GM10266 (cell line): ENCODE measurements around the gene STARD13.

Experiments used
- DNase-seq: peaks from one replicate; pipeline ENCODE4 v3.0.0; 2012; ENCODE audit errors: extremely low spot score
- TF ChIP-seq, protein P1 (sequence below): IDR thresholded peaks from 2 replicates; pipeline ENCODE4 v1.5.1; 2012; ENCODE audit warnings: mild to moderate bottlenecking, low read depth; ENCODE audit not compliant: control insufficient read depth, insufficient read depth; ENCODE audit errors: missing control alignments

Gene STARD13

DNA sequence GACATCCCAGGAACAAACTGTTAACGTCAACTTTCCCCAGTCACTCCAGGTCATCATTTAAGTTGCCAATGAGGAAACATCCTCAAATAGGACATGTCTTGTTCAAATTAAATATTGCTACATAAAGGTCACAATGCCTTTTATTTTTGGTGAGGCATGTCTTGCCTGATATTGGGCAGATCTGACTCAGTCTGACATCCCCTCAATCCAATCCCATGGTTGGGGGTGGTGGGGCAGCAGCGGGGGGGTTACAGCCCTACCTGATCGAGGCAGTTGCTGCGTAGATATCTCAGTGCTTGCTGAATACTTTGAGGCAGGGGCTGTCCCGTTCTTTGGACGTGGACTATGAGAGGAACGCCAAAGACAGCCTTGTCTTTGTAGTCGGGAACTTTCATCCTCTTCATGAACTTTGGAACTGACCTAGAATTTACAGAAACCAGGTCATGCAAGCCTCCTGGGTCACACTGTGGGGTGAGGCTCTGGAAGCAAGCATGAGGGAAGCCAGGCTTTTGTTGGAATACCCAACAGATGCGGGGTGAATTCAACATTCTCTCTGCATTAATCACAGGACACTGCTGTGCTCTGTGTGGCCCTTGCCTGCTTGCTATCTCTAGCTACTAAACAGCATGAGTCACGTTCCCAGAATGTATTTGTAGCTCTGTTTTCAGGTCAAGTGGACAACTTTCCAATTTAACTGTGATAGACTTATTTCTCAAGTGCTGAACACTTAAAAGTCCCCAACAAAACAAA, 159.6 kb downstream of the STARD13 start:
- no peak for DNase-seq
- TF ChIP-seq, protein P1, sequence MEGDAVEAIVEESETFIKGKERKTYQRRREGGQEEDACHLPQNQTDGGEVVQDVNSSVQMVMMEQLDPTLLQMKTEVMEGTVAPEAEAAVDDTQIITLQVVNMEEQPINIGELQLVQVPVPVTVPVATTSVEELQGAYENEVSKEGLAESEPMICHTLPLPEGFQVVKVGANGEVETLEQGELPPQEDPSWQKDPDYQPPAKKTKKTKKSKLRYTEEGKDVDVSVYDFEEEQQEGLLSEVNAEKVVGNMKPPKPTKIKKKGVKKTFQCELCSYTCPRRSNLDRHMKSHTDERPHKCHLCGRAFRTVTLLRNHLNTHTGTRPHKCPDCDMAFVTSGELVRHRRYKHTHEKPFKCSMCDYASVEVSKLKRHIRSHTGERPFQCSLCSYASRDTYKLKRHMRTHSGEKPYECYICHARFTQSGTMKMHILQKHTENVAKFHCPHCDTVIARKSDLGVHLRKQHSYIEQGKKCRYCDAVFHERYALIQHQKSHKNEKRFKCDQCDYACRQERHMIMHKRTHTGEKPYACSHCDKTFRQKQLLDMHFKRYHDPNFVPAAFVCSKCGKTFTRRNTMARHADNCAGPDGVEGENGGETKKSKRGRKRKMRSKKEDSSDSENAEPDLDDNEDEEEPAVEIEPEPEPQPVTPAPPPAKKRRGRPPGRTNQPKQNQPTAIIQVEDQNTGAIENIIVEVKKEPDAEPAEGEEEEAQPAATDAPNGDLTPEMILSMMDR: no peak

DNA sequence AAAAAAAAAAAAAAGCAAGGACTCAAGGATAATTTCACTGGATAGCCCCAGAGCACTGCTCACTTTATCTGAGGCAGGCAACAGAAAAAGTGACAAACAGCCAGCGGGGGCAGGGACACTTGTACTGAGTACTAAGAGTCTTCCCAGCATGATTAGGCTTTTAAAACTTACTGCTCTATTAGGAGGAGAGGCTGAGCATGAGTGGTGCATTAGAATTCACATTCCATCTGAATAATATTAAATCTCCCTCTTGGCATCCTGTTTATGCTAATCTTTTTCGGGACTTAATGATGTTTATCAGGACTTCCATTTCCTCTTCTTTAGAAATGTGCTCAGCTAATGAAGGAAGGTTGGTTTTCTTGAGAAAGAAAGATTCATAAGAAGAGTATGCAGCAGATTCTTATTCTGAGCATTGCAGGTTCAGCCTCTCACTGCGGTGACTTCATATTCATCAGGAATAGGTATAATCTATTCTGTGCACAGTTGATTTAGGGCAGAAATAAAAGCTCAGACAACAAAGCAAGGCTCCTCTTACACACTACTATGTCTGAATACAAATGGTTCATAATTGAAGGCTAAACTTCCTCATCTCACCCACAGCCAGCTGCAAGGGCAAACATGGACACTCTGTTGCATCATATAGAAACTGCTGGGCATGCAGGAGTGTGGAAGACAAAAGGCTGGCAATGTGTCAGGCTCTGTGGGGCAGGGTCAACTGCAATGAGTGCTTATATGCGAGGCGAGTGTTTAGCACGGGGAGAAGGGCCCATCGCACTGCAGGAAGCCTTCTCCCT, 162.3 kb downstream of the STARD13 start:
- TF ChIP-seq, protein P1: no peak
- DNase-seq: no peak

DNA sequence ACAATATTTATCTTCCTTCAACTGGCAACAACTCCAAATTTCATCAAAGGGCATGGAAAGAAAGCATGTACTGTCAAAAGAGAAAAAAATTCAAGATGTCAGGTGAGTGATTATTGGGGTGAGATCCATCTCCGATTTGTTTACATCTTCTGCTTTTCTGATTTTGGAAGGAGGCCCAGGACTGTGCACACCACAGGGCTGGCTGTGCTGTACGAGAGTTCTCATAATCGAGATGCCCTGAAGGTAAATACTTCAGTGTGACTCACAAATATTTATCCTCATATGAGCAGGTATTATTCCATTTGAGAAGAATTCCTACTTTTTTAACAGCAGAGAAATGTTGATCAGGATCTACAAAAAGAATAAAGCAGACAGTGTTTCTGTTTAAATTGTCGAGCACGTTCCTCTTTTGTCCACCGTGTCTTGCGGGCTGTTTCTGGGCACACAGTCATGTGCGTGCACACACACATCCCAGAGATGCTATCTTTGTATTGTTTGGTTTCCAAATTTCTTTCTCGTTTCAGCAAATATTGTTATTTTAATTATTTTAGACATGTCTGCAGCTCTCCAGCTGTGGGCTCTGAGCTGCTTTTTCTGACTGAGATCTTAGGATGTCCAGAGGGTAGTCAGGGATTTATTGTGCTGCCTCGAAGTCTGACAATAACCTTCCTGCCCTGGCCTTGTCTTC, 165.6 kb downstream of the STARD13 start:
- no peak for DNase-seq
- TF ChIP-seq, protein P1: no peak

DNA sequence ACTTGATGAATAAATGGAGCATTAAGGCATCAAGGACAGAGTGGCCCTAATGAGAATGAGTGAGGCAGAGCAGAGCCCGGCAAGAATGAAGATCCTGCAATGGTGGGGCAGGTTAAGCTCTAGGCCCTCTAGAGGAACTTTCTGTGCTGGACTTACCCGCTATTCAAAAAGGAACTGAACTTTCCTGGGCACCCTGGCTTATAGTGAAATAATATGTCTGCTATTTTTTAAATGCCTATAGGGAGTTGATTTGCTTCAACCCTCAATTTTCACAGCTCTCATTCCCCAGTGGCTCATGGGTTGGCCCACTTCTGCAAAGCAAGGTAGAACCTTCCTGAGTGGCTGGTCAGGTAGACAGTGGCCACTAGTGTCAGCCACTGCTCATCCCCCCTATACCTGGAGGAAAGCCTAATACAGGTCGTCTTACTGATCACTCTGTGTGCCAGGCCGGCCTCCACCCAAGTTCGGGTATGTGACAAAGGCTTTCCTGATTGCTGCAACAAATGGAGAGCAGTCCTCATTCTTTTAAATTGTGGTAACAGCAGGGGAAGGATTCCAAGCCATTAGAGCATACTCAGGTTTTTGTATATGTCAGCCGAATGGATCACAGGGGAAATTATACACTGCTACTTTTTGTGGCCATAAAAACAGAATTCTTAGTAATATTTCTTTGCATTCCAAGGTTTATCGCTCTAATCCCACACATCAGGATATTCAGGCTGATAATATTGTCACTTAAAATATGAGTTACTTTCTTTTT, 166.4 kb downstream of the STARD13 start:
- DNase-seq: no peak
- TF ChIP-seq, protein P1: no peak

DNA sequence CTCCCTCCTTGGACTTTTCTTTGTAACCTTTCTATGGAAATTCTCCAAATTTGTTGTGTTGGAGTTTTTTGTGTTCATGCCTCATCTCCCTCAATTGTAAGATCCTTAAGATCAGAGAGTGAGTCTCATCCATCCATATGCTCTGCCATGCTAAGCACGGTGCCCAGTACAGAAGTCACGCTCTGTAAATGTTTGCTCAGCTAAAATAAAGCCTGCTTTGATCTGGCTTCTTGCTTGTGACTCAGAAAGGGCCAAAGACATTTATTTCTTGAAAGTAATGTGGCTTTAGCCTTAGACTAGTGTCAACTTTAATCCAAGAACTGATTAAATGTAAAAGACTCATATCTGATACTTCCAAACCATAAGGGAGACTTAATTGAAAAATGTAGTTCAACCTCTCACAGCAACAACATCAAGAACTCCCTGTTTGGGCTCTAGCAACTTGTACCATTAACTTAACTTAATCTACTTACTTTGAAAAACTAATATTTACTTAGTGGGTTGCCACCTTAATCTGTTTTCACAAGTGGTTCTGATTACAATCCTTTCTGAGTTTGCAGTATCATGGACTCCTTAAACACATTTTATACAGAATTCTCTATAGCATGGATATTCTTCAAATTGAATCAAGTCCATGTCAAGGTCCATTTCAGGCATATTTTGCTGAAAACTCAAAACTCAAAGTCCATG, 169.1 kb downstream of the STARD13 start:
- no peak for DNase-seq
- TF ChIP-seq, protein P1: no peak

DNA sequence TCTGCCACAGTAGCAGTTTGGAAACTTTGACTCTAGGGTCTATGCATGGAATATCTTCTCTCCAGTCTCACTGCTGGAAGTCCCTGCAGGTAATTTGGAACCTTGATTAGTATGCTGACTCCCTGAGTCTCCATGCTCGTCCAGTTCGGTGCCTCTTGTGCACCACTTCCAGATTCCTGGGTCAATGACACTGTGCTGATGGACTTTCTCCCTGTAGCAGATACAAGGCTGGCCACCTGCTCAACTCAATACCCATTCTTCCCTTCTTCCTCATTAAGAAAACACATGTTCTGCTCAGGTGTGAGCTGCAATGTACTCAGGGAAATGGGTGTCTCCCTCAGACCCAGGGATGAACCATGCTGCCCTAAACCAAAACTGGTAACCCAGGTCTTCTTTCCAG, 170.3 kb downstream of the STARD13 start:
- TF ChIP-seq, protein P1: no peak
- no peak for DNase-seq
